Measurements from ENCODE around the gene KIF1C. TPM values are rescaled to one million over a fixed set of nuclear protein-coding genes. Genes with fewer than 3 reads are reported as not detected.

The KIF1C gene
- 62.3 TPM in 2 replicates for total RNA-seq

- intact Hi-C loops (cut with micrococcal nuclease), result loop anchor here (1.0 to 2.0 kb wide), 3 partner anchors 10 to 49 kb away; partner anchors contain the start of genes CAMTA2, PFN1 and SPAG7
- peak; percentile 98 for DNase-seq
- peaks cover 6% of the 10 kb centered on the region for H3K27me3 Mint-ChIP-seq
- H3K27ac Mint-ChIP-seq, result peak within 1 kb of the TSS; percentile 82
- H3K36me3 Mint-ChIP-seq (ENCODE audit: low read depth), result peaks cover 22% of the 10 kb centered on the region
- peaks cover 23% of the 10 kb centered on the region for H3K4me1 Mint-ChIP-seq
- peak within 1 kb of the TSS; percentile 89 for H3K4me3 Mint-ChIP-seq
- H3K9me3 Mint-ChIP-seq, result no peaks in the 10 kb centered on the region
Observed at GRCh38 chr17:4997302-4998026, at the start of gene KIF1C, which contains the start of gene INCA1. Gene KIF1C (plus strand): TSS chr17:4997950. CDS start chr17:5000247, 2,297 bp downstream. Gene INCA1 (minus strand): TSS chr17:4997522. CDS start chr17:4994437, 3,085 bp downstream.

GRCh38 chr17:4948166-4948930, 49.4 kb upstream of the KIF1C start, which contains the start of gene PFN1:
Gene PFN1 (minus strand): TSS chr17:4948530. CDS start chr17:4948394, 136 bp downstream.
- H3K4me3 Mint-ChIP-seq, result peak within 1 kb of the TSS; percentile 95
- peaks cover 42% of the 10 kb centered on the region for H3K36me3 Mint-ChIP-seq (ENCODE audit: low read depth)
- H3K27me3 Mint-ChIP-seq, result no peaks in the 10 kb centered on the region

GRCh38 chr17:4948931-4949320, 48.8 kb upstream of the KIF1C start:
- peaks cover 40% of the 10 kb centered on the region for H3K36me3 Mint-ChIP-seq (ENCODE audit: low read depth)
- no peaks in the 10 kb centered on the region for H3K9me3 Mint-ChIP-seq
- peak; percentile 94 for DNase-seq

More at GRCh38 chr17:4948166-4948930, 49.4 kb upstream of the KIF1C start, which contains the start of gene PFN1:
- Mint-ChIP-seq H3K9me3 (no peaks in the 10 kb centered on the region), H3K4me1 (peaks cover 46% of the 10 kb centered on the region), H3K27ac (peak within 1 kb of the TSS; percentile 99)
- intact Hi-C loops (cut with micrococcal nuclease), result loop anchor here (1.0 to 10.0 kb wide), 5 partner anchors 8 to 584 kb away; partner anchors contain the start of genes CAMTA2, INCA1, KIF1C and RNF167
- peak; percentile 95 for DNase-seq

GRCh38 chr17:4949321-4950074, 48.3 kb upstream of the KIF1C start:
- H3K4me3 Mint-ChIP-seq, result peak overlapping the region; percentile 95
- H3K4me1 Mint-ChIP-seq, result peaks cover 40% of the 10 kb centered on the region
- peak; percentile 93 for DNase-seq
- peaks cover 36% of the 10 kb centered on the region for H3K36me3 Mint-ChIP-seq (ENCODE audit: low read depth)
- H3K27me3 Mint-ChIP-seq, result no peaks in the 10 kb centered on the region
- intact Hi-C loops (cut with micrococcal nuclease), result loop anchor here (2.0 to 10.0 kb wide), 3 partner anchors 38 to 585 kb away; partner anchors contain the start of genes CAMTA2, INCA1, KIF1C and UBE2G1
- H3K27ac Mint-ChIP-seq, result peak overlapping the region; percentile 99
- H3K9me3 Mint-ChIP-seq, result no peaks in the 10 kb centered on the region

More at GRCh38 chr17:4948931-4949320, 48.8 kb upstream of the KIF1C start:
- Mint-ChIP-seq H3K27me3 (no peaks in the 10 kb centered on the region), H3K4me1 (peaks cover 44% of the 10 kb centered on the region), H3K4me3 (peak overlapping the region; percentile 95), H3K27ac (peak overlapping the region; percentile 99)
- intact Hi-C loops (cut with micrococcal nuclease), result loop anchor here (1.0 to 10.0 kb wide), 5 partner anchors 9 to 584 kb away; partner anchors contain the start of genes CAMTA2, INCA1, KIF1C and RNF167

GRCh38 chr17:4950075-4950745, 47.5 kb upstream of the KIF1C start:
- intact Hi-C loops (cut with micrococcal nuclease), result no loop called here
- peaks cover 29% of the 10 kb centered on the region for H3K36me3 Mint-ChIP-seq (ENCODE audit: low read depth)
- no peak for DNase-seq
- no peaks in the 10 kb centered on the region for H3K9me3 Mint-ChIP-seq
- H3K4me1 Mint-ChIP-seq, result peaks cover 32% of the 10 kb centered on the region
- H3K27me3 Mint-ChIP-seq, result no peaks in the 10 kb centered on the region
- peak overlapping the region; percentile 95 for H3K4me3 Mint-ChIP-seq
- peak overlapping the region; percentile 95 for H3K27ac Mint-ChIP-seq

GRCh38 chr17:4950746-4951204, 47.0 kb upstream of the KIF1C start, which contains the start of gene ENO3:
Gene ENO3 (plus strand): TSS chr17:4951119. CDS start chr17:4951830, 711 bp downstream.
- H3K4me3 Mint-ChIP-seq, result peak within 1 kb of the TSS; percentile 95
- H3K4me1 Mint-ChIP-seq, result peaks cover 27% of the 10 kb centered on the region
- H3K27ac Mint-ChIP-seq, result peak within 1 kb of the TSS; percentile 95
- intact Hi-C loops (cut with micrococcal nuclease), result no loop called here
- peaks cover 24% of the 10 kb centered on the region for H3K36me3 Mint-ChIP-seq (ENCODE audit: low read depth)
- H3K27me3 Mint-ChIP-seq, result no peaks in the 10 kb centered on the region
- no peak for DNase-seq
- no peaks in the 10 kb centered on the region for H3K9me3 Mint-ChIP-seq

- no peaks in the 10 kb centered on the region for H3K9me3 Mint-ChIP-seq
- intact Hi-C loops (cut with micrococcal nuclease), result no loop called here
Observed at GRCh38 chr17:4951486-4951885, 46.3 kb upstream of the KIF1C start.

GRCh38 chr17:4953451-4953961, 44.2 kb upstream of the KIF1C start:
- Mint-ChIP-seq H3K4me1 (peaks cover 24% of the 10 kb centered on the region), H3K9me3 (no peaks in the 10 kb centered on the region), H3K27ac (no peak overlapping the region), H3K36me3 (ENCODE audit: low read depth) (peaks cover 19% of the 10 kb centered on the region), H3K4me3 (no peak overlapping the region), H3K27me3 (no peaks in the 10 kb centered on the region)
- intact Hi-C loops (cut with micrococcal nuclease), result no loop called here
- DNase-seq, result no peak

More at GRCh38 chr17:4951486-4951885, 46.3 kb upstream of the KIF1C start:
- Mint-ChIP-seq H3K27me3 (no peaks in the 10 kb centered on the region), H3K4me3 (peak overlapping the region; percentile 95), H3K4me1 (peaks cover 26% of the 10 kb centered on the region), H3K36me3 (ENCODE audit: low read depth) (peaks cover 22% of the 10 kb centered on the region), H3K27ac (peak overlapping the region; percentile 95)
- DNase-seq, result no peak

GRCh38 chr17:4955091-4955490, 42.7 kb upstream of the KIF1C start:
- no peak for DNase-seq
- H3K27ac Mint-ChIP-seq, result no peak overlapping the region
- peaks cover 23% of the 10 kb centered on the region for H3K4me1 Mint-ChIP-seq
- intact Hi-C loops (cut with micrococcal nuclease), result no loop called here
- no peaks in the 10 kb centered on the region for H3K27me3 Mint-ChIP-seq
- no peaks in the 10 kb centered on the region for H3K9me3 Mint-ChIP-seq
- no peak overlapping the region for H3K4me3 Mint-ChIP-seq
- H3K36me3 Mint-ChIP-seq (ENCODE audit: low read depth), result peaks cover 23% of the 10 kb centered on the region

- Mint-ChIP-seq H3K36me3 (ENCODE audit: low read depth) (peaks cover 28% of the 10 kb centered on the region), H3K9me3 (no peaks in the 10 kb centered on the region), H3K27ac (no peak overlapping the region), H3K27me3 (no peaks in the 10 kb centered on the region), H3K4me1 (peaks cover 9% of the 10 kb centered on the region), H3K4me3 (no peak overlapping the region)
- DNase-seq, result peak; percentile 84
- intact Hi-C loops (cut with micrococcal nuclease), result no loop called here
Observed at GRCh38 chr17:4956493-4957061, 41.2 kb upstream of the KIF1C start.

GRCh38 chr17:4958102-4958501, 39.6 kb upstream of the KIF1C start:
- DNase-seq, result no peak
- intact Hi-C loops (cut with micrococcal nuclease), result no loop called here
- Mint-ChIP-seq H3K9me3 (no peaks in the 10 kb centered on the region), H3K27ac (no peak overlapping the region), H3K4me3 (no peak overlapping the region), H3K36me3 (ENCODE audit: low read depth) (peaks cover 31% of the 10 kb centered on the region), H3K4me1 (peaks cover 6% of the 10 kb centered on the region), H3K27me3 (no peaks in the 10 kb centered on the region)

GRCh38 chr17:4959261-4959965, 38.3 kb upstream of the KIF1C start:
- DNase-seq, result no peak
- intact Hi-C loops (cut with micrococcal nuclease), result no loop called here
- no peaks in the 10 kb centered on the region for H3K27me3 Mint-ChIP-seq
- H3K4me3 Mint-ChIP-seq, result no peak overlapping the region
- H3K27ac Mint-ChIP-seq, result no peak overlapping the region
- H3K4me1 Mint-ChIP-seq, result peaks cover 4% of the 10 kb centered on the region
- no peaks in the 10 kb centered on the region for H3K9me3 Mint-ChIP-seq
- peaks cover 30% of the 10 kb centered on the region for H3K36me3 Mint-ChIP-seq (ENCODE audit: low read depth)

All from activated CD4-positive, alpha-beta T cell treated with anti-CD3 and anti-CD28 coated beads, Interleukin-2, amount 10 ng/mL, durations not matched to agents 24 days and 14 days (primary cell).